Measurements from ENCODE around the gene S100A8.

S100A8 gene

GRCh38 chr1:153389973-153390879 lies 647 bp downstream of the S100A8 start:
- DNase-seq, result no peak

- no peak for DNase-seq
Observed at GRCh38 chr1:153389401-153389800, 1.5 kb downstream of the S100A8 start.

DNA sequence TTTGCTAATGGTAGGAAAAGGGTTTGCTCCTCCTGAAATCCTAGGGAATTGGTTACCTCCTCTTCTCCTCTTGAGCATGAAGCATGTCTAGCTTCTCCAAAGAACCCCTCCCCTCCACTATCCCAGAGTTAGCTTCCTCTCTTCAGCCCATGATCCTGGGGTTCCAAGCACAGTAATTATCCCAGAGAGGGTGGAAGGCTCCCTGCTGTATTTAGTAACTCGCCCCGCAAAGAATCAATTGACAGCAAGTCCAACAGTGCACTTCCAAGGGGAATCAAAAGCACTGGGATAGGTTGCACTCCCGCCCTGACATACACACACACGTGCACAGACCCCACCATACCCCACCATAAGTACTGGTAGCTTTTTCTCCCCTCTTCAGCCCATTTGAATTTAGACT lies 3.1 kb downstream of the S100A8 start:
- DNase-seq, result no peak

- no peak for DNase-seq
Observed at GRCh38 chr1:153387001-153387400, 3.9 kb downstream of the S100A8 start.

- DNase-seq, result no peak
Observed at GRCh38 chr1:153386500-153386901, 4.4 kb downstream of the S100A8 start.

GRCh38 chr1:153384958-153385580 lies 5.8 kb downstream of the S100A8 start:
- no peak for DNase-seq

- DNase-seq, result no peak
Observed at GRCh38 chr1:153380711-153381110, 10.2 kb downstream of the S100A8 start.

DNA sequence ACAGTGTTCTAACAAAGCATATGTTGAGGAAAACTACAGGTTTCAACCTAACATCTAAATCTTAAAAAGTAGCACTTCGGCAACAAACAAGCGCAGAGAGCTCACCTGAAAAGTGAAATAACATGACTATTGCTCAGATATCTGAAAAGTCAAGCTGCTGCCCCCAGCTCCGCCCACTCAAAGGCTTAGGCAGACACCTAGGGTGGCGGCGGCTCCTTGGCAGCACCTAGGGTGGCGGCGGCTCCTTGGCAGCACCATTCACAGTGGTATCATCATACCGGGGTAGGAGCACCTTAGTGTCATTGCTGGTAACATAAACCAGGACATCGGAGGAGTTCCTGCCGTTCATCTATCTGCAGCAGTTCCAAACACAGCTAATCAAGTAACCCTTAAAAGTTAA lies 11.3 kb downstream of the S100A8 start:
- DNase-seq, result no peak

- DNase-seq, result peak; percentile 78
Observed at GRCh38 chr1:153375511-153375910, 15.4 kb downstream of the S100A8 start, which contains the start of gene S100A12. Gene S100A12 (minus strand): TSS chr1:153375621. CDS start chr1:153374592, 1,029 bp downstream.

- no peak for DNase-seq
Observed at GRCh38 chr1:153374071-153374470, 16.8 kb downstream of the S100A8 start.

DNA sequence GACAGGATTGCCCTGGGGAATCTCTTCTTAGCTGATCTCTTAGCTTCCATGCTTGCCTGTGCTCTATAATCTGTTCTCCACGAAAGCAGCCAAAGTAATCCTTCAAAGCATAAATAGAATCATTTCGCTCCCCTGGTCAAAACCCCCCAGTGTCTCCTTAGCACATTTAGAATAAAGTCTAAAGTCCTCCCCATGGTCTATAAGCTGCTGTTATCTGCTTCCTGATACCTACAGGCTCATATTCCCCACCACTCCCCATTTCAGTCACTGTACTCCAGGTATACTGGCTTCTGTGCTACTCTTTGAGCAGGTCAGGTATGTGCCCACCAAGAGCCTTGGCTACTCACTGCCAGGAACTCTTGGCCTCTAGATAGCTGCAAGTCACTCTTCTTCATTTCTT lies 18.3 kb downstream of the S100A8 start:
- DNase-seq, result no peak

DNA sequence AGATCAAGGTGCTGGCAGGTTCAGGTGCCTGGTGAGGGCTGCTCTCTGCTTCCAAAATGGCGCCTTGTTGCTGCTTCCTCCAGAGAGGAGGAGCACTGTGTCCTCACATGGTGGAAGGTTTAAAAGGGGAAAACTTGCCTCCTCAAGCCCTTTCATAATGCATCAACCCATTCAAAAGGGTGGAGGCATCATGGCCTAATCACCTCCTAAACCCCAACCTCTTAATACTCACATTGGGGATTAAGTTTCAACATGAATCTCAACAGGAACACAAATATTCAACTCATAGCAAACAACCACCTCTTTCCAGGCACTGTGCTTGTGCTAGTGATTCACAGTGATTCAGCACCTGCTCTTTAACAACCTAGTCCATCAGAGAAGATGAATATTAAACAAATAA lies 19.6 kb downstream of the S100A8 start:
- DNase-seq, result no peak

DNA sequence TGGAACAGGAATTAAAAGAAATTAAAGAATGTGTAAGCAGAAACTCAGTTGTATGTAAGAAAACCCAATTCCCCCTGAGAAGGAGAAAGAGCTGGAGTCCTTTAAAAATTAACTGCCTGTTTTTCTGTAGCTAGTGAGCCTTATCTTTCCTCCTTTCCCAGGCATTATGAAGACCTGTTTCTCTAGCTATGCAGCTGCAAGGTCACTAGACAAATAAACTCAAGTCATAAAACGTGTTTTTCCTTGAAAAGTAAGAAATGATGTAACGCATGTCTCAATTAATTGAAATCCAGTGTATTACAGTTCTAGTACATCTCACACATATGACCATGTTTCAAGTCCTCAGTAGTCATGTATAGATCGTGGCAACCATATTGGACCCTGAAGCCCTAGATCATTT lies 20.7 kb downstream of the S100A8 start:
- no peak for DNase-seq

GRCh38 chr1:153368495-153368894 lies 22.4 kb downstream of the S100A8 start:
- DNase-seq, result no peak

DNA sequence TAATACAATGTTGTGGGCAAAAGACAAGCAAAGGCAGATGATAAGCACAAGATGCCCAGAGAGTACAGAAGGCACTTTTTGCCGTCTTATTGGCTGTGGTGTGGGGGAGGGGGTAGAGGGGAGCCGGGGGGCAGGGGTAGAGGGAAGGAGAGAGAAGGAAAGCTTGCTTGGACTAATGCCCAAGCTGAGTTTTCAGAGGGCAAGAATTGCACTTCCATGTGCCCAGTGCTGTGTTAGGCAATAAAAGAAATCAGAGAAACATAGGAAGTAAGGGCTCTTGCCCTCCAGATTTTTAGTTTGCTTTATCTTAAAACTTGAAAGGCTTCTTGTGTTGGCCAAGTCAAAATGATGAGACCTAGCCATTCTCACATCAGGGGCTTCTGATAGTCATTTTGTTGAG lies 23.8 kb downstream of the S100A8 start:
- DNase-seq, result no peak

DNA sequence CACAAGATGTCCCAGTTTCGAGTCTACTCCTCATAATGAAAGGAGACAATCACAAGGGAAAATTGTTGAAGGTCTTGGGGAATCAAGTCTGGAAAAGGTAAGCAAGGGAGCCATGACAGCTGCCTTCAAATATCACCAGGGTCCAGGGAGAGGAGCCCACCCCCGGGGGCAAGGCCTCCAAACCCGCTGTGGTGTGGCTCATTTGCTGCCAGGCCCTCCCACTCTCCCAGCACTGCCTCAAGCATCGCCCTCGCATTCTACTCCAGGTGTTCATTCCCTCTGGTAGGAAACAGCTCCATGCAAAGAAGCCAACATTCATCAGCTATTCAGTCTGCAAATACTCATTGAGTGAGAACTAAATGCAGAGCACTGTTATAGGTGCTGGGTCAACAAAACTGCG lies 24.6 kb downstream of the S100A8 start:
- no peak for DNase-seq

GRCh38 chr1:153365696-153366095 lies 25.2 kb downstream of the S100A8 start:
- no peak for DNase-seq

DNA sequence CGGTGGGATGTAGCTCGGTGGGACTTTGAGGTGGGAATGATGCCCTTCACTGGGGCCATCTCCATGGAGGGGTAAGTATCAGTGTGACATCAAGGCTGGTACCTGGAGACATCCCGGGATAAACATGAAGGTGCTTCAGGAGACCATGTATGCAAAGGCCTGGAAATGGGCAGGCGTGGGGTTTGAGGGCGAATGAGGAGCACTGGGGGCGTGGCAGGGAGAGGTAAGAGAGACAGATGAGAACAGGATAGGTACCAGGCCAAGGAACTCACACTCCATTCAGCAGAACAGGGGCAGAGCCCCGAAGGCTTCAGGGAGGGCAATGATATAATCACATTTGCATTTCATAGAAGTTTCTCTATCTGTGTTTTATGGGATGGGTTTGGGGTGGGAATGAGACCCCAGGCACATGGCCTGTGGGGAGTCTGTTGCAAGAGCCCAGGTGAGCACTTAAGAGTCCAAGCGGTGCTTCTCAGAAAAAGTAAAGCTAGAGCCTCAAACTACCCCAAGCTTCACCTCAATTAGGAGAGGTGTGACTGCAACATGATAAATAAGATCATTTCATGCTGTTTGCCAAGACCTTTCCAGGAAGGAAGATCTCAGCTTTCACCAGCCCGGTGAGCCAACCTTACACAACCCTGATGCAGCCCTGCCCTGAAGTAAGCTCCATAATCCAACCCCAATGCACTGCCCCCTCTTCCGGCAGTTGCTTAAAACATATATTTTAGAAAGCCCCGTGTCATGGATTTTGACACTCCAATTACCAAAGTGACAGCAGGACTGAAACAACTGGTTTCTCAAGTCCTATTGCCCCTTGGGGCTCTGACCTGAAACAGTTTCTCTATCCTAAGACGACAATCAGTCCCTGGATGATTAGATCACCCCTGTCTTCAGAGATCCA lies 25.9 kb downstream of the S100A8 start:
- no peak for DNase-seq

DNA sequence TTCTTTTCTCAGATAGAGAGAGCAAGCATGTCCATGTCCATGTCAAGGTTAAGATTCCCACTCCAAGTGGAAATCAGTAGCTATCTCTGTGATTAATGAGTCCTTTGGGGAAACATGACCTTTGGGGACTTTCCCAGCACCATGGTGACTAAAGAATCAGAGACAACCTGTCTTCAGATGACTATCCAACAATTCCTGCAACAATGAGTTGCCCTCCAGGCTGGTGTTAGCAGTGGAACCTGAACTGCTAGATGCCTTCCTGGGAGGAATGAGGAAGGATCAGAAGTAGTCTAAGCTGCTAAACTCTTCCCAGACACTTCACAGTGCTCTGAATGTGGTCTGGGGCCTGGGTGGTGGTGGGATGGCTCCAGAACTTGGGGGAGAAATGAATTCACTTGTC lies 26.7 kb downstream of the S100A8 start:
- DNase-seq, result no peak

GRCh38 chr1:153363641-153364040 lies 27.2 kb downstream of the S100A8 start:
- DNase-seq, result no peak

DNA sequence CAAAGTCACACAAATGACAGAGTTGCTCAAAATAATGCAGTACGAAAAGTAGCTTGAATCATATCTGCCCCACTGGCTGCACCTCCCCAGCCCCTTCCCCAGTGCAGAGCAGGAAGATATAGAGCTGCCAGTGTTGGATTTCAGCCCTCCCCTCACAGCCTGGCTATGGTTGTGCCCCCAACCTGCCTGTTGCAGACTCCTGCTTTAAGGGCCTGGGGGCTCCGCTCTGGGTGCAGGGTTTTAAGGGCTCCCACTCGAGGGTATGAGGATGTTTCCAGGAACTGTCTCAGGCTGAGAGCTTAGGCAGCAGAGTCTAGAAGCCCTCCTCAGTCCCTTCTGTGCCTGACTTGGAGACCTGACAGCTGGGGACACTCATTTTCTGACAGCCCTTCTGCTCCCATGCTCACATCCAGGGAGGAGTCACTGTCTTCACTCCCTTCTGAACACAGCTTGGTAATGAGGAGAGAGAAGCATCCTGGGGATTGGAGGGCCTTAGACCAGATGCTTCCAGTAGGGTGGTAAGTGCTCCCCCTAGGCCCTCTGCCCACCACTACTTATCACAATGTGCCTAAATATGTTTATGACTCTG lies 28.6 kb downstream of the S100A8 start:
- DNase-seq, result no peak

GRCh38 chr1:153361480-153362109 lies 29.3 kb downstream of the S100A8 start:
- no peak for DNase-seq

Measured in fibroblast of skin of abdomen (primary cell).